T-helper 2 cell treated with Interferon-gamma antibody and Interleukin-4, amounts not matched to agents 100 ng/mL and 5 ng/mL, for 36 hours (primary cell): ENCODE measurements around the gene KDR. TPM values are rescaled to one million over a fixed set of nuclear protein-coding genes. Genes with fewer than 3 reads are reported as not detected.

Source experiments
- intact Hi-C: fragments of 100-400 bp; cut with micrococcal nuclease; formaldehyde crosslinking; loops from one replicate; pipeline ENCODE4 v1.15.1; 2023
- total RNA-seq: library from RNA; stranded (reverse); gene quantifications from 2 replicates; pipeline ENCODE4 v1.2.3, GENCODE V29; 2022

KDR gene
- total RNA-seq, 1 donor from 2014 or later: not detected

DNA sequence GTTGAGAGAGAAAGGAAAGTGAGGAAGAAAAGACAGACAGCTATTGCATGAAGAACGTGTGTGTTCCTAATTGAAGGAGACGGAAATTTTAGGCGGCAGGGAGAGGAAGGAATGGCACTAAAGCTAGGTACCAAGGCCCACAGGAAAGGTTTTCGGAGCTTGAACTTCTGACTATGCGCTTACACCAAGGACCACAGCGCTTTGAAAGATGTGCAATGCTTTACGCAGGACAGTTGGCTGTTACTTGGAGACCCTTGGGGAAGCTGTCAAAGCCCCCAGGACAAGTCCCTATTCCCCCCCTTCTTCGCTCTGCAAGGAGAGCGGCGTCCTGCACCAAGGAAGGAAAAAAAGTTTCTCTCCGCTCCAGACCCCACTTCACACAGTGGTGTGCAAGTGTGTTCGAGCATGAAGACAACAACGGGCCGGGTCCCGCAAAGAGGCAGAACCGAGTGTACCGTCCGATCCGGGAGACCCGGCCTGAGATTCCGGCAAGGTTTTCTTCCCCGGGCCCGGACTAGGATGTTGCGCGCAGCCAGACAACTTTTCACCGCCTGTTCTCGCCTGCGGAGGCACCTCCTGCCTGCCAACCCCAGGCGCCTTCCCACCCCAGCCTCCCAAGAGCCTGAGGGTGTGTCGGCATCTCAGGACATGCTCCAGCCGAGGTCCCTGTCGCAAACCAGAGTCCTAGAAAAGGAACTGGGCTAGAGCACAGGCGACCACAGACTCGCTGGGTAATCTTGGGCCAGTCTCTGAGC, 896 bp downstream of the KDR start:
- intact Hi-C loops: no loop called here

DNA sequence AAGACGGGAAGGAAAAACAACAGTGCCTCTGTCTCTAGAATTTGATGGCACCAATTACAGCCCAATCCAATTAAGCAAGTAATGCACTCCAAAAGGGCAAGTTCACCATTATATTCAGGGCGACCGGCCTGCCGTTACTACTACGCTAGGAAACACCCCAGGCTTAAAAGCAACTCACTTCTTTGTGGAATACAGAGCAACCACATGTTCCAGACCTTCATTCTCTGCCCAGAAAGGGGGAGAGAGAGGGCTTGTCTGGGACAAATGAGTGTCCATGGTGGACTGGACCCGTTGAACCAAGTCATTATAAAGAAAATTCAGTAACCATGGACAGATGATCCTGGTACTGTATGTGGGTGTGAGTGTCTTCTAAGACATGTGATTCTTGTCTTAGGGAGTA, 1.6 kb downstream of the KDR start:
- intact Hi-C loops: no loop called here

DNA sequence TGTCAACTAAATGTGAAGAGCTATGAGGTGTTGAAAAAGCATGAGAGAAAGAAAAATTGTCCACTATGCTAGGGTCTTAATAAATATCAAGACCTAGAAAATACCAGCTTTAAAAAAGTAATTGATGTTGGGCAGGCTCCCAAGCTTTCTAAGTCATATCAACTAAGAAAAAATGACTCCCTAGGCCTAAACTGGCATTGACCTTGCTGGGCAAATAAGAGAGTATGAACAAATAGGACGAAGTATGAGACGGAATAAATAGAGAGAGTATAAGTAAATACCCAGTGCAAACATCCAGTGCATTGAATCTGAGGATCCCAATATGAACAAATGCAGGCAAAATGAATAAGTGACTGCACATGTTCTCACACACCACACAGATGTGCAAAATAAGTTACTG, 3.2 kb downstream of the KDR start:
- intact Hi-C loops: no loop called here

DNA sequence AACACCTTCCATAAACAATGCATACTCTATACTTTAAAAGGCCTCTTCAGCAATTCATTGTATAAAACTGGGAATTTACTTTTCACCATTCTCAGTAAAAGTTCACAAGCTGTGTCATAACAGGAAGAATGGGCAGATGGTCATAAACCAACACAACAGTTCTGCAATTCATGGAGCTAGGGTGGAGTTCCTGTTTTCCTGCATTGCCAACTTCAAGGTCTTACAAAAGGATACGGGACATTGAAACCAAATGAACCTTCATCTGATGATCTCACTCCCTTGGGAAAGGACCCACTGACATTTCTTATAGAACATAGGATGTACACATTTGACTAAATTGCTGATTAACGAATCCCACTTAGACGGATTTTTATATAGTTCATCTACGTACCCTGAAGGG, 4.1 kb downstream of the KDR start:
- intact Hi-C loops: no loop called here

DNA sequence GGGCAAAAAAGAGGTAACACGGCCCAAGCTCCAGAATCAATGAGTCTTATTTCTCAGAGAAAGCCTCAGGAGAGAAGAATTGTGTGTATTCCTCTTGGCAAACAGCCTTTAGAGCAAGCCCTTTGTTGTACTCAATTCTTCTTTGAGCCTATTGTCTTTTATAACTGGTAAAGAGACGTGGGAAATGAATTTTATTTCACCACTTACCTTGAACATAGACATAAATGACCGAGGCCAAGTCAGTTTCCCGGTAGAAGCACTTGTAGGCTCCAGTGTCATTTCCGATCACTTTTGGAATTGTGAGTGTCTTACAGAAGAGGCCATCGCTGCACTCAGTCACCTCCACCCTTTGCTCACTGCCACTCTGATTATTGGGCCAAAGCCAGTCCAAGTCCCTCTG, 7.0 kb downstream of the KDR start:
- intact Hi-C loops: no loop called here

DNA sequence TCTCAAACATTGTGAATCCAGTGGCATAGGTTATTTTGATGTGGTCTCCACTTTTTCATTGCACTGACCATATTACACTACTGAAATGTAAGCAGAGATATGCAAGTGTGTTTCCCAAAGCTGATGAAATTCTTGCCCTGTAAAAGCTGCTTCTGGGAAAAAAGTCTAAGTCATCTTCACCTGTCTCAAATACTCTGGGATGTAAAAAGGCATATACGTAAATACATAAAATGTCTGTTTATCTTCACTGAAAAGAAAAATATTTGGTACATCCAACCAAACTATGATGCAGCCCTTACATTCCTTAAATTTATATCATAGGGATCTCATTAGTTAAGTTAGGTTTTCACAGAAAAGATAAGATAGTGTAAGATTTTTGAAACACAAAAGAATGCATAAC, 7.9 kb downstream of the KDR start:
- intact Hi-C loops: no loop called here

DNA sequence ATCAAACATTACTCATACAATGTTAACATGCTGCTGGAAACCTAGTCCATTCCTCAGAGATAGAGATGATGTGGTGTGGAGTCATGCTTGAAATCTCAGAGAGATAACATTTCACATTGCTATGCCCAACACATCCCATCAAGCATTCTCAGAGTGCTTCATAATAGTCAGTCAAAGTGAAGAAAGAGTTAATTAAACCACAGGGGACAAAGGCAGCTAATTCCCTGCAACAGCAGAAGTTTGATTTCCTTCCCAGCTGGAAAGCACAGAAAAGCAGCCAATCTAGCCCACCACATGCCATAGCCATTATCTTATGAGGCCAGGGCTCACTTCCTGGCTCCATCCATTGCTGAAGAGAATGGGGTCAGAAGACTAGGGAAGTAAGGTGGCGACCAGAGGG, 8.9 kb downstream of the KDR start:
- intact Hi-C loops: no loop called here

DNA sequence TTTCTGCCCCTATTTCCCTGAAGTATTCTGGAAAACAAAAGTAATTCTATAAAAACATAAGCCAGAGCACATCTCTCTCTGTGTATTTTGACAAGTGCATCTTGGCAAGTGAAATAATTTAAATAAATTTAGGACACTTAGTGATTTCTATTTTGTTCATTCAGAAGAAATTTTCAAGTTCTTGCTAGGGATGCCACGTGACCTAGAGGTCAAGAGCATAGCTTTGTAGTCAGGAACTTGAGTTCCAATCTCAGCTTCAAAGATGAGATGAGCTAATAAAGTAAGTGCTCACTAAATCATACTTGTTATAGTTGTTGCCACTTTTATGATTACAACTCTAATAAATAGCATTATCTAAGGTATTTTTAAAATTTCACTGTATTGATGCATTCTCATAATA, 13.8 kb downstream of the KDR start:
- intact Hi-C loops: no loop called here

DNA sequence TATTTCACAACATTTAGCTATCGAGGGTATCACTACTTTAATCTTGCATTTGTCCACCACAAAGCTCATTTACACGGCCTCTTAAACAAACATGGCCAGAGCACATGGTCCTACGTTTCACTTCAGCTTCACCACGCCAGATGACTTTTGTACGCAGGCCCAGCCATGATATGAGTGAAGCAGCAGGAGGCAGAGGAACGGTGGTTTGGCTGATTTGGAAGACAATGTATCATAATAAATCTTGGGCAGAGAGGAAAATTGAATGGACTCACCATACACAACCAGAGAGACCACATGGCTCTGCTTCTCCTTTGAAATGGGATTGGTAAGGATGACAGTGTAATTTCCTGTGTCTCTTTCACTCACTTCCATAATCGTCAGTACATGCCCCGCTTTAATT, 15.3 kb downstream of the KDR start:
- intact Hi-C loops: no loop called here

DNA sequence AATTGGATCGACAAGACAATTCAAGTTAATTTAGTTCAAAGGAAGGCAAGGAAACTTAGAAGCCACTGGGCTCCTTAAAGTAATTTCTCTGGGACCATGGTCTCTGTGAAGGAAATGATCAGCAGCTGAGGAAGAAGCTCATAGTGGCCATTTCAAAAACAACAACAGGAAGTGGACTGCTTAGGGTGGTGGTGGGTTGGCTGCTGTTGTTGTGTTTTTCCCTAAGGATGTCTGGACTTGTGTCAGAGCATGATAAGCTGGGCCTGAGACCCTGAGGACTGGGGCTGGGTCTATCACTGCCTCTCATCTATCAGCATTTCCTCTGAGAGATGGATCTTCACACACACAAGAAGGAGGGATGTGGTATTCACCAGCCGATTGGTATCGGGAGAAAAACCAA, 18.3 kb downstream of the KDR start:
- intact Hi-C loops: no loop called here

DNA sequence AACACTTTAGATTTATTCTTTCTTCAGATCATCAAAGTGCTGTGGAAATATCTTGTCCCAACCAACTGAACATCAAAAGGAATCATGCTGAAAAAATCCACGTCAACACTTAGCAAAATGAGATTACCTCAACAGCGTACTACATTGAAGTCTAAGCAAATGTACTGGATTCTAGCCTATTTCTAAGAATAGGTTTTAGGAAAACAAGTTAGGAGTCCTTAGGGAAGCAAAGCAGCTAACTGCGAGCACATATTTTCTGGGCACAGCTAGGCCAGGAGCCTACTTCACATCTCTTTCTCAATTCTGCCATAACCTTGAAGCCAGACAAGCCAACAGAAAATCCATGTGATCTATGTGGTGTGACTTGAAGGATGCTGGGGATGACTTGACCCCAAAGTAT, 22.2 kb downstream of the KDR start:
- intact Hi-C loops: no loop called here

DNA sequence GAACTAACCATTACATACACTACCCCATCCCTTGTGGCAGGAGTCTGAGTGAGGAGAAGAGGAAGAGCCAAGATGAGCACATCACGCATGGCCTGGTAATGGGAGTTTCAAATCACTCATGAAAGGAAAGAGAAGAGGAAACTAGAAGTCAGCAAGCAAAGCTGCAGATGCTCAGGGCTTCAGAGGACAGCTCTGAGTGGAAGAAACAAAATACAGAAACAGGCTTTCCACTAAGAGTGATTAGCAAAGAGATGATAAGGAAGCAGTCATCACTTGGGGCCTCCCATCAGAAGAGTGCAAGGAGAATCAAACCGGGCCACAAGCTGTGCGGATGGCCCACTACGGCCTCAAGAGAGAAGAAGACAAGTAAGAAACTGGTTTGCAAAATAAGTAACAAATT, 25.6 kb downstream of the KDR start:
- intact Hi-C loops: no loop called here

DNA sequence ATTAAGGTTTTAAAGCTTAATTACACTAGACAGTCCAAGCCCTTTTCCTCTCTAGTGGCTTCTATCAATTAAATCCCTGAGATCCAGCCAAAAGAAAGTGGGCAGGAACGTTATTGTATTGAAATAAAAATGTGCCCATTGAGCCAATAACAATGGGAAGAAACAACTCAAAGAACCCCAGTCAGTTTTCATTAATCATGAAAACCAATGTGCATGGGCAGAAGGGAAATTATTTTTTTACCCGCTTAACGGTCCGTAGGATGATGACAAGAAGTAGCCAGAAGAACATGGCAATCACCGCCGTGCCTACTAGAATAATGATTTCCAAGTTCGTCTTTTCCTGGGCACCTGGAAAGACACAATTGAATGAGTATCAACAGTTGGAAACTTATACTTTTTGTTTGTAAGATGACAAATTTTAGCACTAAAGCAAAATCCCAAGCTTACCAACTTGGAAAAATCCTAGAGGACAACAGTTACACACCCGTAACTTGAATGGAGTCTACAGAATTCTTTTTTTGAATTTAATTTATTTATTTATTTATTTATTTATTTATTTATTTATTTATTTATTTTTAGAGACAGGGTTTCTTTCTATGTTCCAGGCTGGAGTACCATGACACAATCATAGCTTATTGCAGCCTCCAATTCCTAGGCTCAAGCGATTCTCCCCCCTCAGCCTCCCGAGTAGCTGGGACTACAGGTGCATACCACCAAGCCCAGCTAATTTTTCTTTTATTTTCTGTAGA, 26.8 kb downstream of the KDR start:
- intact Hi-C loops: no loop called here

DNA sequence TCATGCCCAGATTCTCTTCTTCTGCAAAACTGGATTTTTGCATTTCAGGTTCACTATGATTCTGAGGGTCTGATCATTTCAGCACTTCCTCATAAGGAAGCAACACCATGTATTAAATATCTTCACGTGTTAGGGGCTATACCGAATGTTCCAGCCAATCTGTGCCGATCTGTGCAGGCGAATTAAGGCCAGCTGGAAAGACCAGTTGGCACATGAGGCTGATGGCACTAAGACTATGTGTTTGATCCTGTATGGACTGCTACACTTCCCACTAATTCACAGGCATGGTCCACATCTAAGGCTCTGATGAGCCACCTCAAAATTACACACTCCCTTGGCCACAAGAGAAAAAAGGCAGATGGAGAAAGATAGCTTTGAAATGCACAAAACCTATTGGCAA, 28.8 kb downstream of the KDR start:
- intact Hi-C loops: no loop called here

DNA sequence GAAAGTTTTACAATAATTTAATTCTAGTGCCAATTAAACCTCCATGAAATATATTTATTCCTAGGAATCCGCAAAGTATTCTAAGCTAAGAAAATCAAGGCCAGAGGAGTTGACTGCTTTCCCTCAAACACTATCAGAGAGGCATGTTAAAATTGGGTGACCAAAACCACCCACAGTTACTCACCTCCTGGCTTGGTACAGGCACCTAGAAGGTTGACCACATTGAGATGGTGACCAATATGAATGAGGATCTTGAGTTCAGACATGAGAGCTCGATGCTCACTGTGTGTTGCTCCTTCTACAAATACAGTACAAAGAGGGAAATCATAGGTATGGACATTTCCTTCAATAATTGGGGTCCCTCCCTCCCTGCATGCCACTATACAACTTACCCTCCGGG, 29.4 kb downstream of the KDR start:
- intact Hi-C loops: no loop called here

DNA sequence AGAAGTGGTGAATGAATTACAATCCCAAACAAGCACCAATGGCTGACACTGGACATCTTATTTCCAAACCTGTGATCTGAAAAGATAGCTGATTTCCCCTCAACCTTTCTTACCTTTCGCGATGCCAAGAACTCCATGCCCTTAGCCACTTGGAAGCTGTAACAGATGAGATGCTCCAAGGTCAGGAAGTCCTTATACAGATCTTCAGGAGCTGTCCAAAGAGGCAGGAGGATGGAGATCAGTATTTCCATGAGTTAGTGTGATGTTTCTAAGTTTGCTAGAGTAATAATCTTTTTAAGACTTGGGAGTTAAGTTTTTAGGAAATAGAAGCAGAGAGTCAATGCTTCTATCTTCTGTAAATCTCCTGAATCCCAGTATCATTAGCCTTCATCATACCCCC, 32.9 kb downstream of the KDR start:
- intact Hi-C loops: no loop called here

DNA sequence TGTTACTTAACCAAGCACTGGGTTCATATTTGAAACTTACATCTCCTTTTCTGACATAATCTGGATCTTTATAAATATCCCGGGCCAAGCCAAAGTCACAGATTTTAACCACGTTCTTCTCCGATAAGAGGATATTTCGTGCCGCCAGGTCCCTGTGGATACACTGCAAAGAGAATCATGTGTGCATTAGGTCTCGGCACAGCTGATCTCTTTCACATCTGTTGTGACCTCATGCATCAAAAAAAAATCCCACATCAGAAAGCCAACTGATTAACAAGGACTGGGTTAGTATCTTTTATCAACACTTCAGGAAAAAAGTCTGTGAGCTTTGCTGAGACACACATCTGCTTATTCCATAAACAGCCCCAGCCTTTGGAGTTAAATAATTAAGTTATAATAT, 35.5 kb downstream of the KDR start:
- intact Hi-C loops: no loop called here

DNA sequence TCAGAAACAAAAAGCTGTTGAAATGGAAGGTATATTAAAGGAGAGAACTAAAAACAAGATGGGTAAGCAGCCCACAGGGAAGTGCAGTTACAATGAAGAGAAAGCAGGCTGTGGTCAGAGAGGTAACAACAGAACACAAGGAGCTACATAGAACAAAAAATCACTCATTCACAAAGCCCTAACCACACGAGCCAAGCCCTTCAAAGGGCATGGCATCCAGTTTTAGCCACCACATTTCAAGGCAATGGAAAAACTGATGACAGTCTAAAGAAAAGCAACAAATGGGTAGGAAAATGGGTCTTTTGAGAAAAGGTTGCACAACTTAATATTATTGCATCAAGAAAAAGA, 37.5 kb downstream of the KDR start:
- intact Hi-C loops: no loop called here

DNA sequence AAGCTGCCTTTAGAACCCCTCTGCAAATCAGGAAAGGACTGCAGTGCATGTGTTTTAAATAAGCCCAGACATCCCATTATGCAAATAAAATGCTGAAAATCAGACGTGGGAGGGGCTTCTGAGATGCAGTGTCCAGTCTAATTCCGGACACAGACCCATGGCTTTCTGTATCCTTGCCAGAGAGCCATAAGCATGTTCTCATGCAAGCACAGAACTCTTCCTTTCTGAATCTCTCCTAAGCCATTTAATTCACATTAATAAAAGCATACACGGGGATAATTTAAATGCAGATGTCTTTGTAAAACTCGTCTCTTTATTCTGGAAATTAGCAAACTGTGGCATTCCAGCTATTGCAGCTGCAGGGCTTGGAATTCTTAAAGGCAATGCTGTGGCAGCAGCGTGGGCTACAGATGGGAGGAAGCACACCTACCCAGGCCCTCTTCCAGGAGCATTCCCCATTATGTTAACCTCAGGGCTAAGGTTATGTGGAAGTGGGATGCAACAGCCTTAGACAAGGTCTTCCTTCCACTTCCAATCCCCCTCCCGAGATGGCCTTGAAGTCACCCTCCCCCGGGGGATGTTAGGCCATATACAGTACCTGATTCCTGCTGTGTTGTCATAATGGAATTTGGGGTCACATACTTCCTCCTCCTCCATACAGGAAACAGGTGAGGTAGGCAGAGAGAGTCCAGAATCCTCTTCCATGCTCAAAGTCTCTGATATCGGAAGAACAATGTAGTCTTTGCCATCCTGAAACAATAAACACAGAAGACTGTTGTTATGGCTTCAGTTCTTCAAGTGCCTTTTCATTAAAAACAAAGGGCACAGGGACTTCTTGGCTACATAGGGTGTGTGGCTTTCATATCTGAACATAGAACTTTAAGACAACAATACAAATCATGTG, 38.1 kb downstream of the KDR start:
- intact Hi-C loops: no loop called here

DNA sequence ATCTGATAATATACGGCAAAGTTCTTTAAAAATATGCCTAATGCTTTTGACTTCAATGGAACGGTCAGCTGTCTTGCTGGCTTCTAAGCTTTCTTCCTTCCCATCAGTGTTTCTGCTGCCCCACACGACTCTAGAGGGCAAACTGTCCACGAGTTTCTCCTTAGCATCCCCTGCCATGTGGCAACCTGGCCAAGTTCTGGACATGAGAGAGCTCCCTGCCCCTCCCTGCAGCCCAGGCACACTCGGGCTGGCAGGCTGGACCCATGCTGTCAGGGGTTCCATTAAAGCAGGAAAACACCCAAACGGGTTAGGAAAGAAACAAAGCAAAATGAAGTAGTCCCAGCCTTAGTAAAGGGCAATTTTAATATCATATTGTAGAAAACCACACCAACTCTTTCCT, 38.8 kb downstream of the KDR start:
- intact Hi-C loops: no loop called here

DNA sequence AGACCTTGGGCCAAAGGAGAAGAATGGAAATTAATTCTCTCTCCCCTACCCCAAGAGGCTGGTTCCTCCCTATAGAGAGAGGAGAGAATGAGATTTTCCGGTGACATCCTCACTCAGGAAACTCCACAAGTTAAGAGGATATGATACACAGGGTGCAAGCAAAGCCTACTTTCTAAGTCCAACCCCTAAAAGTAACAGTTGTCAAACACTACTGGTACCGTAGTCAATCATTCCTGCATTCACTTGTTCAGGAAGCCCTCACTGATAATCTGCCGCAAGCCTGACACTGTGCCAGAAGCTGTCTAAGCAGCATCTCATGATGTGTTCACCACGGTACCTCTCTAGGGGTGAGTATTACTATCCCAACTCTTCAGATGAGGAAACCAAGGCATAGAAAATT, 41.7 kb downstream of the KDR start:
- intact Hi-C loops: no loop called here

DNA sequence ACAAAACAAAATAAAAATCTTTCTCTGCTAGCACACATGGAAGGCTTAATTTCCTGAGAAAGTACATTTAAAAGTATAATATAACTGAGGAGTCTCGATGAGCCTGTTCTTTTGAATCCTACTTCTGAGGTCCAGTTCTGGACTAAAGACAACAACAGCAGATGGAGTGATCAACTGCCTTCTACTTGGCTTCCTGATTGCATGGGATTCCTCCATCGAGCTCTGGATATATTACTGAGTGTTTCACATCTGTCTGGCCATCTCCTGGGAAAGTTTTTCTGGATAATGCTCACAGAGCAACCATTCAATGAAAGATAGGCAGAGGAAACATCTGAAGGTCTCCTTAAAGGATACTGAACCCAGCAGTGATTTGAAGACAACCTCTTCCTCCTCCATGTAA, 42.6 kb downstream of the KDR start:
- intact Hi-C loops: no loop called here
